ENCODE measurements around the gene TPCN1.

Gene TPCN1

DNA sequence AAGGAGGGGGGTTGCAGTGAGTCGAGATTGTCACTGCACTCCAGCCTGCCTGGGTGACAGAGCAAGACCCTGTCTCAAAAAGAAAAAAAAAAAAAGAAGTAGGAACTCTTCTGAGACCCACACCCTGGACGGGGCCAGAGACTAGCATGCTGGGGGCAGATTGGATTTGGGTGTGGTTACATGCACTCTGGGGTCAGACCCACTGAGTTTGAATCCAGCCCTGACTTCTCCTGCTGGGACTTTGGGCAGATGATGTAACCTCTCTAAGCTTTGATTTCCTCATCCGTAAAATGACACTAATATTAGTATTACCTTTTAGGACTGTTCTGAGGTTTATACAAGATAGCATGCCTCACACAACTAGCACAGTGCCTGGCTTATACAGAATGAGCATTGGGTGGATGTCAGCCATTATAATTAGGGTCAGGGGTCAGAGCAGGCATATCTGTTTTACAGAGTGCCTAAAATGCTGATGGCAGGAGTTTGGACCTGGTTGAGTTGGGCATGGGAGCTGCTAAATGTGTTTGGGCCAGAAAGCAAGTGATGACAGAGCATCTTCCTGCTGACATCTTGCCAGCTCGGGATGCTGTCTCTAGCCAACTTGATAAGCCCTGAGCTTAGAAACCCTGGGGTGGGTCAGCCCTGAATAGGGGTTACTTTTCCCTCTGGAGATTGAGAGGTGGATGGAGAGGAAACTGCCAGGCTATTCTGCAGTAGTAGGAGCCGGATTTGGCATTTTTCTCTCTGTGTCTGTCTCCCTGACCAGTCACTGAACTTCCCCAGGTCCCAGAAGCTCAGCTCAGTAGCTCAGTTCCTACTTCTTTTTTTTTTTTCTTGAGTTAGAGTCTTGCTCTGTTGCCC, 15.5 kb downstream of the TPCN1 start:
- Histone ChIP-seq H3K9me3 (ENCODE audit: control insufficient read depth in 1 of 2, low read length in 2 of 2) (no peaks in the 10 kb centered on the region), H3K27me3 (ENCODE audit: low read depth, low read length) (no peaks in the 10 kb centered on the region), H3K4me1 (ENCODE audit: control insufficient read depth in 1 of 2, insufficient read depth in 2 of 2, low read length in 2 of 2) (peaks cover 23 to 43% of the 10 kb centered on the region in 2 donors), H3K4me3 (ENCODE audit: low read depth in 1 of 2, low read length in 2 of 2) (no peak overlapping the region), H3K27ac (ENCODE audit: low read length) (peak overlapping the region; percentile 1), H3K36me3 (ENCODE audit: control insufficient read depth in 1 of 2, insufficient read depth in 2 of 2, low read length in 2 of 2) (peaks cover 28% of the 10 kb centered on the region in 2 donors)

DNA sequence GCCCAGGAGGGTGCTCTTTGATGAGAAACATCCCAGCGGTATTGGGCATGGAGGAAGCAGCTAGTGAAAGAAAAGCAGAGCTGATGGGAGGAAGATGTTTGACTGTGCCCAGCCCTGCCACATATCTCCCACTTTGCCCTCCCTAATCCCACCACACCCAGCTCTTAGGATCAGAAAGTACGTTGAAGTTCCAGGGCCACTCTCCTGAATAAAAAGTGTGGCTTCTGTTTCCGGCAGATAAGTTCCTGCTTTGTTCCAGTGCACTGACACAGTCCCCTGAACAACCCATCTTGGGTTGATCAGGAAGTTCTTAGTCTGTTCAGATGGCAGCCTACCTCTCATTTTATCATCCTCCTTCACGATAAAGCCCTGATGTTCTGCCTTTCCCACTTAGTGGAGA, 16.5 kb downstream of the TPCN1 start:
- peaks cover 22% of the 10 kb centered on the region in 2 donors for H3K36me3 ChIP-seq (ENCODE audit: control insufficient read depth in 1 of 2, insufficient read depth in 2 of 2, low read length in 2 of 2)
- H3K9me3 ChIP-seq (ENCODE audit: control insufficient read depth in 1 of 2, low read length in 2 of 2) = no peaks in the 10 kb centered on the region
- H3K27me3 ChIP-seq (ENCODE audit: low read depth, low read length) = no peaks in the 10 kb centered on the region
- no peak overlapping the region for H3K27ac ChIP-seq (ENCODE audit: low read length)
- H3K4me1 ChIP-seq (ENCODE audit: control insufficient read depth in 1 of 2, insufficient read depth in 2 of 2, low read length in 2 of 2) = peaks cover 33 to 39% of the 10 kb centered on the region in 2 donors
- H3K4me3 ChIP-seq (ENCODE audit: low read depth in 1 of 2, low read length in 2 of 2) = no peak overlapping the region

- H3K36me3 ChIP-seq (ENCODE audit: control insufficient read depth in 1 of 2, insufficient read depth in 2 of 2, low read length in 2 of 2) = peaks cover 17 to 19% of the 10 kb centered on the region in 2 donors
- H3K4me3 ChIP-seq (ENCODE audit: low read depth in 1 of 2, low read length in 2 of 2) = no peak overlapping the region
- H3K27me3 ChIP-seq (ENCODE audit: low read depth, low read length) = no peaks in the 10 kb centered on the region
- no peaks in the 10 kb centered on the region for H3K9me3 ChIP-seq (ENCODE audit: control insufficient read depth in 1 of 2, low read length in 2 of 2)
- H3K4me1 ChIP-seq (ENCODE audit: control insufficient read depth in 1 of 2, insufficient read depth in 2 of 2, low read length in 2 of 2) = peaks cover 33 to 35% of the 10 kb centered on the region in 2 donors
- no peak overlapping the region for H3K27ac ChIP-seq (ENCODE audit: low read length)
These were observed 17.0 kb downstream of the TPCN1 start for GRCh38 chr12:113238309-113238708.

DNA sequence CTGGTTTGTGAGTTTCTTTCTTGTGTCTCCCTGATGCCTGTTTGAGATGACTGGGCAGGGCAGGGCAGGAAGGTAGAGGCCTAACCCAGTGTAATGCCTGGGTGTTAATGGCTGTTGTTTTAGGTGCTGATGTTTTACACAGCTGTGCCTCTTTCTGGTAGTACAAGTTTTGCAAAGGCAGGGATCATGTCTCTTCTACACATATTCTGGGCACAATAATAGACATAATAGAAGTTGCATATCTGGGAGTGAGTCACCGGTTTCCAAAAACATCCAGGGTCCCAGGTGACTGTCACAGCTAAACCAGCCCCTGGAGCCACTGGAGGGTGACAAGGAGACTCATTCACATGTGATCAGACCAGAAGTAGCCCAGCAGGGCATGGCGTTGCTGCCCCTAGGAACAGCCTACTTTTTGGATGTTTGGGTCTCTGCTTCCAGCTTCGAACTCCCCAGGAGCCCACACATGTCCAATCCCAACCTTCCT, 18.1 kb downstream of the TPCN1 start:
- Histone ChIP-seq H3K36me3 (ENCODE audit: control insufficient read depth in 1 of 2, insufficient read depth in 2 of 2, low read length in 2 of 2) (peaks cover 7 to 11% of the 10 kb centered on the region in 2 donors), H3K27me3 (ENCODE audit: low read depth, low read length) (no peaks in the 10 kb centered on the region), H3K4me1 (ENCODE audit: control insufficient read depth in 1 of 2, insufficient read depth in 2 of 2, low read length in 2 of 2) (peaks cover 40% of the 10 kb centered on the region in 2 donors), H3K27ac (ENCODE audit: low read length) (peak overlapping the region; percentile 65), H3K9me3 (ENCODE audit: control insufficient read depth in 1 of 2, low read length in 2 of 2) (no peaks in the 10 kb centered on the region), H3K4me3 (ENCODE audit: low read depth in 1 of 2, low read length in 2 of 2) (no peak overlapping the region)

- Histone ChIP-seq H3K36me3 (ENCODE audit: control insufficient read depth in 1 of 2, insufficient read depth in 2 of 2, low read length in 2 of 2) (peaks cover 7 to 9% of the 10 kb centered on the region in 2 donors), H3K9me3 (ENCODE audit: control insufficient read depth in 1 of 2, low read length in 2 of 2) (no peaks in the 10 kb centered on the region), H3K4me1 (ENCODE audit: control insufficient read depth in 1 of 2, insufficient read depth in 2 of 2, low read length in 2 of 2) (peaks cover 44 to 46% of the 10 kb centered on the region in 2 donors), H3K4me3 (ENCODE audit: low read depth in 1 of 2, low read length in 2 of 2) (no peak overlapping the region), H3K27me3 (ENCODE audit: low read depth, low read length) (no peaks in the 10 kb centered on the region), H3K27ac (ENCODE audit: low read length) (peak overlapping the region; percentile 65)
These were observed 18.6 kb downstream of the TPCN1 start for GRCh38 chr12:113239811-113240331.

GRCh38 chr12:113240395-113240794, 19.1 kb downstream of the TPCN1 start:
- H3K36me3 ChIP-seq (ENCODE audit: control insufficient read depth in 1 of 2, insufficient read depth in 2 of 2, low read length in 2 of 2) = peaks cover 5 to 7% of the 10 kb centered on the region in 2 donors
- no peaks in the 10 kb centered on the region for H3K9me3 ChIP-seq (ENCODE audit: control insufficient read depth in 1 of 2, low read length in 2 of 2)
- peaks cover 44 to 50% of the 10 kb centered on the region in 2 donors for H3K4me1 ChIP-seq (ENCODE audit: control insufficient read depth in 1 of 2, insufficient read depth in 2 of 2, low read length in 2 of 2)
- peak overlapping the region; percentile 65 for H3K27ac ChIP-seq (ENCODE audit: low read length)
- H3K4me3 ChIP-seq (ENCODE audit: low read depth in 1 of 2, low read length in 2 of 2) = no peak overlapping the region
- no peaks in the 10 kb centered on the region for H3K27me3 ChIP-seq (ENCODE audit: low read depth, low read length)

DNA sequence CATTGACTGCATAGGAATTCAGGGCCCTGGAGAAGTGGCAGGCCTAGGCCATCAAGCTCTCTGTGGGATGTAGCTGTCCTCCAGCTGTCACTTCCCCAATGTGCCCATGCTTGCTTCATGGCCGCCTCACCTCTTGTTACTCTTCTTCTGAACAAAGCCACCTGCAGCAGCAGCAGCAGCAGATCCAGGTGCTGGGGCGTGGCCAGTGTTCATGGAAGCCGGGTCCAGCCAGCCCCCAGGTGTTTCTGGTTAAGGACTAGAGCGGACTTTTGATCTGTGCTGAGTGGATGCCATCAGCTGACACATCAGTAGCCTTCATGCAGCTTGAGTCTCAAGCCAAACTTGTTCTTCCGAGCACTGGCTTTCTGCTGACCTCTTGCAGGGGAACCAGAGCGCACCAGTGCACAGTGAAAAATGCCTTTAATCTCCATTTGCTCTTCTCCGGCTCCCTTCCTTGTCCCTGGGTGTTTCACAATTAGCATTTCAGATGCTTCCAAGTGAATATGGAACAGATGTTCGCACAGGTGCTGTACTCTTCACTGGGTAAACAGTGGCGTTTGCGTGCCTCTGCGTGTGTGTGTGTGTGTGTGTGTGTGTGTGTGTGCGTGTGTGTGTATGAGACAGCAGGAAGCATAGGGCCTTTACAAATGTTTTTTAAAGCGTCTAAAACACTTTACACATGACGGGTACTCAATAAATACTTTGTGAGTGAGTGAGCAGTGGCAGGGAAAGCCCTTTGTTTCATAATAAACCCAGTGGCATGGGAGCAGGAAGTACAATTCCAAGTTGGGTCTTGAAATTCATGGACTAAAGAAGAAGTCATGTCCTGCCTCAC, 20.1 kb downstream of the TPCN1 start:
- no peaks in the 10 kb centered on the region for H3K27me3 ChIP-seq (ENCODE audit: low read depth, low read length)
- H3K4me1 ChIP-seq (ENCODE audit: control insufficient read depth in 1 of 2, insufficient read depth in 2 of 2, low read length in 2 of 2) = peaks cover 53 to 61% of the 10 kb centered on the region in 2 donors
- no peaks in the 10 kb centered on the region for H3K9me3 ChIP-seq (ENCODE audit: control insufficient read depth in 1 of 2, low read length in 2 of 2)
- peaks cover 5 to 7% of the 10 kb centered on the region in 2 donors for H3K36me3 ChIP-seq (ENCODE audit: control insufficient read depth in 1 of 2, insufficient read depth in 2 of 2, low read length in 2 of 2)
- peak overlapping the region; percentile 62 for H3K27ac ChIP-seq (ENCODE audit: low read length)
- no peak overlapping the region for H3K4me3 ChIP-seq (ENCODE audit: low read depth in 1 of 2, low read length in 2 of 2)

DNA sequence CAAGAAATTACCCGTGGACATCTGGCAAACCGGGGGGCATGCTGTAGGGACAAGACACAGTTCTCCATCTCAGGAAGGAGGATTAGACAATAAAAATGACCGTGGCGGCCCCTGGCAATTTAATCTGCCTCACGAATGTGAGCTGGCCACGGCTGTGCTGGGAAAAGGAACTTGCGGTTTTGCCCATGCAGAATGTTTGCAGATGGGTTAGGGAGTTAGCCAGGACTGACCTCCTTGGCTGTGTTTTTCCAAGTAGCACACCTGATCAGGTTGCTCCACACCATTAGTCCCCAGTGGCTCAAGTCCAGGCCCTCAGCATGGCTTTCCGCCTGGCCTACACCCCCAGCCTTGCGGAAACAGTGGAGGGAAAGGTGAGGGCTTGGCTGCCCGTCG, 20.8 kb downstream of the TPCN1 start:
- H3K4me1 ChIP-seq (ENCODE audit: control insufficient read depth in 1 of 2, insufficient read depth in 2 of 2, low read length in 2 of 2) = peaks cover 58 to 62% of the 10 kb centered on the region in 2 donors
- no peaks in the 10 kb centered on the region for H3K27me3 ChIP-seq (ENCODE audit: low read depth, low read length)
- no peak overlapping the region for H3K4me3 ChIP-seq (ENCODE audit: low read depth in 1 of 2, low read length in 2 of 2)
- H3K9me3 ChIP-seq (ENCODE audit: control insufficient read depth in 1 of 2, low read length in 2 of 2) = no peaks in the 10 kb centered on the region
- H3K27ac ChIP-seq (ENCODE audit: low read length) = peak overlapping the region; percentile 62
- peaks cover 5 to 7% of the 10 kb centered on the region in 2 donors for H3K36me3 ChIP-seq (ENCODE audit: control insufficient read depth in 1 of 2, insufficient read depth in 2 of 2, low read length in 2 of 2)

GRCh38 chr12:113242560-113242959, 21.3 kb downstream of the TPCN1 start:
- Histone ChIP-seq H3K36me3 (ENCODE audit: control insufficient read depth in 1 of 2, insufficient read depth in 2 of 2, low read length in 2 of 2) (peaks cover 5 to 6% of the 10 kb centered on the region in 2 donors), H3K27ac (ENCODE audit: low read length) (peak overlapping the region; percentile 62), H3K4me3 (ENCODE audit: low read depth in 1 of 2, low read length in 2 of 2) (no peak overlapping the region), H3K27me3 (ENCODE audit: low read depth, low read length) (no peaks in the 10 kb centered on the region), H3K4me1 (ENCODE audit: control insufficient read depth in 1 of 2, insufficient read depth in 2 of 2, low read length in 2 of 2) (peaks cover 58 to 60% of the 10 kb centered on the region in 2 donors), H3K9me3 (ENCODE audit: control insufficient read depth in 1 of 2, low read length in 2 of 2) (no peaks in the 10 kb centered on the region)

DNA sequence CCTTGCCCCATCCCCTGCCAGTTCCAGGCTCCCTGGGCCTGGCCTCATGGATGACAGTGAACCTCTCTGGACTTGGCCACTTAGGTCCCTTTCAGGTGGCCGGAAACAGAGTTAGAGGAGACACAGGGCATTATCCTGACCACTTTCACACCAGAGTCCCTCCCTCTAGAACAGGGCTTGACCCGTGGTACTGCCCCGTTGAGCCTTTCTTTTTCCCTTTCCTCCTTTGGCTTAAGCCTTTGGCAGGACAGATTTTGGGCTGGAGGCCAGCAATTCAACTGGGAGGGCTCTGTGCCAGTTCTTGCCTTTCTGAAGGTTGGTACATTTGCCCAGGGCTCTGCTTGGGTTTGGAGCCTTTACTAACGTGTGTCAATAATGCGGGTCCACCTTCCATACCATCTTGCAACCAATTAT, 22.8 kb downstream of the TPCN1 start:
- Histone ChIP-seq H3K4me3 (ENCODE audit: low read depth in 1 of 2, low read length in 2 of 2) (no peak overlapping the region), H3K27ac (ENCODE audit: low read length) (peak overlapping the region; percentile 61), H3K9me3 (ENCODE audit: control insufficient read depth in 1 of 2, low read length in 2 of 2) (no peaks in the 10 kb centered on the region), H3K4me1 (ENCODE audit: control insufficient read depth in 1 of 2, insufficient read depth in 2 of 2, low read length in 2 of 2) (peaks cover 58% of the 10 kb centered on the region in 2 donors), H3K36me3 (ENCODE audit: control insufficient read depth in 1 of 2, insufficient read depth in 2 of 2, low read length in 2 of 2) (peaks cover 3 to 7% of the 10 kb centered on the region in 2 donors), H3K27me3 (ENCODE audit: low read depth, low read length) (no peaks in the 10 kb centered on the region)

DNA sequence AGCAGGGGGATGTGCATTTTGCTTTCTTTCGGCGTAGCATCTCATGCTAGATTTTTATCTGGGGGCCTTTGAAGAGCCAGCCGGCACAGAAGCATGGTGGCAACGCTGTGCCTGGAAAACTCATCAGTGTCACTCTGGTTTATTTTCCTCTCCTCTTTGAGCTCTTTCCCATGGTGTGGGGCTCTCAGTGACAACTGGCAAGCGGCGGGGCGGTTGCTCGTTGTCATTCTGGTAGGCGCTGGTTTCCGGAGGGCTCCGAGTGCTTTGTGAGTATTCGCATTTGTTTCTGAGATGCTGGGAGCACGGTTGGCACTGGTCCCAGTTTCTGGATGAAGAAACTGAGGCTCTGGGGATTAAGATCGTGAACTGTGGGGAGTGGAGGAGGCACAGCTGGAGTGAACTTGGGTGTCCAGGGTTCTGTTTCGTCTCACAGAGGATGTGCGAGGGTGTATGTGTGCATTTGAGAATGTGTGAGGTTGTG, 23.3 kb downstream of the TPCN1 start:
- no peaks in the 10 kb centered on the region for H3K27me3 ChIP-seq (ENCODE audit: low read depth, low read length)
- H3K9me3 ChIP-seq (ENCODE audit: control insufficient read depth in 1 of 2, low read length in 2 of 2) = no peaks in the 10 kb centered on the region
- peak overlapping the region; percentile 61 for H3K27ac ChIP-seq (ENCODE audit: low read length)
- H3K4me3 ChIP-seq (ENCODE audit: low read depth in 1 of 2, low read length in 2 of 2) = no peak overlapping the region
- peaks cover 7 to 11% of the 10 kb centered on the region in 2 donors for H3K36me3 ChIP-seq (ENCODE audit: control insufficient read depth in 1 of 2, insufficient read depth in 2 of 2, low read length in 2 of 2)
- H3K4me1 ChIP-seq (ENCODE audit: control insufficient read depth in 1 of 2, insufficient read depth in 2 of 2, low read length in 2 of 2) = peaks cover 53 to 55% of the 10 kb centered on the region in 2 donors
